HG02970 (cell line): ENCODE measurements around the gene KATNAL1.

ENCODE experiments used
- ATAC-seq: cut with Tn5 transposase; IDR thresholded peaks from one replicate; pipeline ENCODE4 v1.9.1; 2021; ENCODE audit warnings: mild to moderate bottlenecking, moderate library complexity, moderate number of reproducible peaks; ENCODE audit not compliant: unreplicated experiment, low FRiP score

Gene KATNAL1

DNA sequence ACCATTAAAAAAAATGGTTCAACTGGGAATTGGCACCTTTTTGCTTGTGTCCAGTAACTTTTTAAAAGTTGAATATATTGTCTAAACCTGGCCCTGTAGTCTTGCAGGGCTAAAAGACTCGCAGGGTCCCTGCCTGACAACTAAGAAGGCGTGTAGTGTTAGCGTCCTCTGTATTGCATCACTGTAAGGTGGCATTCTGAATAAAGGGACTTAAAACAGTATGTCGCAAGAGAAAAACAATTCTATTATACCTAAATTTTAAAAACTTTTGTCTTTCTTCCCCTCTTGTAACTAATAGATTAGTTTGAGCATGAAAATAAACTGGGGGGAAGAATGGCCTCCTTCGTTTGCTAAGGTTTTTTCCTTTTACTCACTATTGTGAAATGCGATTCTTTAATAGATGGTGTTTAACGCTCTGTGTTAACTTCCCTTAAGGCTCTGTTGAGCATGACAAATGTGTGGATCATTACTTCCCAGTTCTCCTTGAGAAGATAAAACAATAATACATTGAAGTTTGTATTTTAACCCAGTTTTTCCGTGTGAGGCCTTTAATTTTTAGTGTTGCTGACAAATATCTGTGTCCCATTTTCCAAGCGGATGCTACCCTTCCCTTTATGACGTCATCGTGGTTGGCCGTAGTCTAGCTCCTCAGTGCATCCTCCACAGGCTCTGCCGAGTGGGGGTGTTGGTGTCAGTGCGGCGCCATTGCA is 134.6 kb downstream of the KATNAL1 start:
- no peak for ATAC-seq

DNA sequence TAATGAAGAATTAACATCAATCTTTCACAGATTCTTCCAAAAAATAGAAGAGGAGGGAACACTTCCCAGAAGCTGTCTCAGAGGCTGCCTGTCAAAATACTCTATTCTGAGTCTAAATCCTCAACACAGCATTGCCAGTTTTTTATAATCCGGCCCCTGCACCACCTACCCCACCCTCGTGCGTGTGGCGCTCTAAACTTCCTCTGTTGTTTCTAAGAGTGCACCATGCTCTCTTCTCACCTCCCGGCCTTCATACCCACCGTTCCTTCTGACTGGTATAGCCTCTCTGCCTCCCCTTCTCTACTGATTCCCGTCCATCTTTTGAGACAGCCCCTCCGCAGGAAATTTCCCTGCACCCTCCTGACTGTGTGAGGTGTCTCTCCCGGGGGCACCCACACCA is 136.8 kb downstream of the KATNAL1 start:
- no peak for ATAC-seq

- no peak for ATAC-seq
These were observed 137.9 kb downstream of the KATNAL1 start for GRCh38 chr13:30169442-30169841.

DNA sequence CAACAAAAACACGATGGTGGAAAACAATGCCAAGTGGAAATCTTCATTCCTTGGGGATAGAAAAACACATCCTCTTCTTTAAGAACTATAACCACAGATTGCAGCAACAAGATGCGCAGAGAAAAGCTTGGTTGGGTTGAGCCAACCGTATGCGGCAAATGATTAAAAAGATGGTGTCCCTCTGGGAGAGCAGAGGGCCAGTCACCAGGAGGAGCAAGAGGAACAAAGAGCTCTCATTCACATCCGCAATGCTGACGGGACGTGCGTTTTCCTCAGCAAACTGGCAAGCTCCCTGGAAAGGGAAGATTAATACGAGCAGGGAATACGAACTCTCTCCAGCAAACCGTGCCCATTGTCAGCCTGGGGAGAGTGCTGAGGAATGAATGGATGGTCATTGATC is 141.6 kb downstream of the KATNAL1 start:
- ATAC-seq: no peak

DNA sequence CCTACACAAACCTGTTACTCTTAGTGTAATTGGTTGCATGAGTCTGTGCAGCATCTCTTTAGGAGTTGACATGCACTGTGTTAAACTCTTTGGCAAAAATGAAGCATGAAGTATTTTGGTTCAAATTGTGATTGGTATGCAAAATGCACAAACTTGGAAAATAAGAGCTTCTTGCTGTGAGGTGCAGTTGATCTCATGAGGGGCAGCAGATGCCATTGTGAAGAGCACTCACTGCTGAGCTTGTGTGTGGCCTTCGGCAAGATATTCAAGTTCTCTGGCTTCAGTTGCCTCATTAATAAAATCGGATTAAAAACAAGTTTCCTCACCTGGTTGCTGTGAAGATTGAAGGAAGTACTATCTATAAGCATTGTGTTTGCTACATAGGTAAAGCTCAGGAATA is 142.3 kb downstream of the KATNAL1 start:
- no peak for ATAC-seq

GRCh38 chr13:30164146-30164545 is 143.2 kb downstream of the KATNAL1 start:
- no peak for ATAC-seq

DNA sequence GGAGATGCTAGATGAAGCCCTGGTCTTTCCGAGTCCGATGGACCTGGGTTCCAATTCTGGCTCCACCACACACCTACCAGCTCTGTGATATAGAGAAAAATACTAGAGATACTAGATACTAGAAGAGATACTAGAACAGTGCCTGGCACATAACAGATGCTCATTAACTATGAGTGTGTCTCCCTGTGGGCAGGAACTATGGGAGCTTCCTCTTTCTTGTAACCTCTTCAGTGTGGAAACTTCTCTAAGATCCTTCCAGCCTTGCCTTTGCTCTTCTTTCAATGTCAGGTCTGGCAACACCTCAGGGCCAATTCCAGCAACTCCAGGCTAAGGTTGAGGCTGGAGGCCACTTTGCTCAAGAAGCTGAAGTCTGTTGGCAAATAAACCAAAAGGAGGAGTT is 143.9 kb downstream of the KATNAL1 start:
- ATAC-seq: no peak

DNA sequence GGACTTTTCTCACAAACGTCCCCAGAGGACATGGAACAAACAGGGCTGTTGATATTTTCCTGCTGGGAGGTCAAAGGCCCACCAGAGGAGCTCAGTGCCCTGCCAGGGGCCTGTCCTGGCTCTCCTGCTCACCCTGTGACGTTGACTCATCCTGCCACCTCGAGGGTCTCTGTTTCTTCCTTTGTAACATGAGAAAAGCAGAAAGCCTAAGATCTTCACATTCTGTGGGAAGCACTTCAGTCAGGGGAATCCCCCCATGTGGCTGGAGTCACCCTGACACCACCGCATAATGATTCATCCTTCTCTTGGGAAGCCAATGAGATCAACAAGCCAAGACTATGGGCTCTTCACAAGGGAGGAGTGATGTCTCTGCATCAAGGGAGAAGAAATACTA is 147.9 kb downstream of the KATNAL1 start:
- ATAC-seq: no peak

DNA sequence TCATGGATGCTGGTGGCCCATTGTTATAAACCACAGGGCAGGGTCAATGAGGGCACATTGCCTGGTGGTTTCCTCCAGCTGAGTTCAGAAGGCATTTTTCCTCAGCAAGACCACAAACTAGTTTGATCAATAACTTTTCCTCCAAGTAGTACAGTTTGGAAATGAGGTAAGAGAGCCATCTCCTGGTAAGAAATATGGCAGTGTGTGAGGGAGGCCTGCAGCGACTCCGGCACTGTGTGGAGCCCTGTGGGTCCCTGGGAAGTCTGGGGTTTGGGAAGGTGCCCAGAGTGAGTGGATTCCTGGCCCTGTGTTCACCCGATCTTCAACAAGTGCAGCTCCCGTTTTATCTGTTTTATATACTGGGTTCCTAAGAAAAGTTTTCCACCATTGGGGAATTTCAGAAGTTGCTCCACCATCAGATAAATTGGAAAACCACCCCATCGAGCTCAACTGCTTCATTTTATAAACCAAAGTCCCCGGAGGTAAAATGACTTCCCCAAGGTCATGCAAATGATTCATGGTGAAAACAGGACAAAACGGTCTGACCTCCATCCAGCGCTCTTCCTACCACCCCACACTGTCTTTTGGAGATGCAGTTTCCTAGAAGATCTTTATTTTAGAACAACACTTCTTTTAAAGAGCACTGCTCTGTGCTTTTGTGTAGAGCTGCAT is 148.4 kb downstream of the KATNAL1 start:
- no peak for ATAC-seq

DNA sequence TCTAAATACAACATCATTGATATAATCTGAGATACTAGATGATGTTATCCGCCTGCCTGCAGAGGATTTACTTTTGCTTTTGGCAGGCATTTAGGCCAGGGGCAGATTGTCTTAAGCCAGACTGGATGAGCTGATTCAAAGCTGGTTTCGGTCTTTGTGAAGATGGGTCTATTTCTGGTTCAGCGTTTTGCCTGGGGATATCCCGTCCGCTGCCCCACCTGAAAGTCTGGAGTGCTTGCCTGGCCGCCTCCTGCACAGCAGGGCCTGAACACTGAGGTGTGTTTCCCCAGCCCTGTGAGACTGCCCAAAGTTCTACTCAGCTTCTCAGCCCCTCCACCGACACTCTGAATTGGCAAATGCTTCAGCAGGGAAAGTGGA is 149.7 kb downstream of the KATNAL1 start:
- ATAC-seq: no peak

DNA sequence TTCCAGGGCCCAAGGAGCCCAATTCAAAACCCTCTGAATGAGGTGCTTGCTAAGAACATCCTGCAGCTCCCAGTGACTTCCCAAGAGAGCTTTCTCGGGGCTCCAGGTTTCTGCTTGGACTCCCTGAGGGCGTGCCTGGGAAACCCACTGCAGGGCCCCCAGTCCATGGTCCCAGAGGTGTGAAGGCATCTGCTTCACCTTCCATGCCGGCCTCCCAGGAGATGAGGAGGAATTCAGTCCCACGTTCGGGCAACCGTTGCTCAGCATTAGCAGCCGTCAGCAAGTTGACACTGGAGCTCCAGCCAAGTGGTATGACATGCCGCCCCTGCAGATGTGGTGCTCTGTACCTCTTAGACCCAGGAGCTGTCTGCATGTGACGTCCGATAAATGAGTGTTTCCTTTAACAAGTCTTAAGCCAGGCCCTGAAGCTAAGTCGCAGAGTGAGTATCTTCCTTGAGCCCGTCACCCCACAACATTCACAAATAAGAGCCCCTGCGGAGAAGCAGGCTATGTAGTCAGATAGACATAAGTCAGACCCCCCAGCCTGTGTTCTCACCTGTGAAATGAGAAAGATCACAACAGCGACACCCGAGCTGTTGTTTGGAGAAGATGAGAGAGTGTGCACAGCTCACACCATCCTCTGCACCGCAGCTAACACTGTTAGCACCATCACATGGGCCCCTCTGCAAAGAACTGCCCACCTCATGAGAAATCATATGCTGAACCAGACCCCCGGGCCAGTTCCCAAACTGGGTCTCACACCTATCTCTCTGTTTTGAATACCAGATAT is 150.3 kb downstream of the KATNAL1 start:
- no peak for ATAC-seq

- no peak for ATAC-seq
These were observed 151.1 kb downstream of the KATNAL1 start for GRCh38 chr13:30156270-30156669.

- no peak for ATAC-seq
These were observed 152.4 kb downstream of the KATNAL1 start for GRCh38 chr13:30154931-30155330.

GRCh38 chr13:30154531-30154930 is 152.8 kb downstream of the KATNAL1 start:
- ATAC-seq: no peak

DNA sequence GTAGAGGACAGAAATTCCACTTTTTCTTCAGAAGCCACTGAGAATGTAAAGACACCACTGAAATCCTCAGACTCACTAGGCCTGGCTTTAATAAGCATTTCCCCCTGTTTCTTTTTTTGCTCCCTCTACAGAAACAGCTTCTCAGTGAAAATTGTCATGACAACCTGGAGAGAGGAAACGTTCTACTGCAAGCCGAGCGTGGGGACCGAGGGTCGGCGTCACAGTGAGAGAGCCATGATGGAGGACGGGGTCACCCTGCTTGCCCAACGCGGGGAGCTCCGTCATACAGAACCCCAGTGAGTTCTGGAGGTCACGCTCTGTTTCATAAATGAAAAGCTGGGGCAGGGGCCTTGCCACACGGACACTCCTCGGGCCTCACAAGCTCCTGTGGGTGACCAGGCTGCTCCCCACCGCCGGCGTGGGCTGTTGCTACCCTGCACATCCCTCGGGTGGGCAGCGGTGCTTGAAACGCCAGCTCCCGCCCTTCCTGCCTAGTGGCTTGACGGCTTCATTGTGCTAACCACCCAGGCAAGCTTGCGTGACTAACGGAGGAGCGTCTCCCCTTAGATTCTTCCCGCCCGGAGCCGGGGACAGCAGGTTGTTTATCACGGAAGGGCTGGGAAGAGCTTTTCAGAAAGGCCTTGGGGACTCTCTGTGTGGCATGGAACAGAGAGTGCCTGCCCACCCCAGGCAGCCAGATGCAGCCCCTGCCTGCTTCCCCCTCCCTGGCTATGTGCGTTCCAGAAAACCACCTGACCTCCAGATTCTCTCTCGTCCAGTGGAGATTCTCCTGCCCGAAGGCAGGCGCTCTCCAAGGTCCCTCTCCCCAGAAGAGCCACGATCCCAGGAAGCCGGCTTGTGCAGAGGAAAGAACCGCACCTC is 153.6 kb downstream of the KATNAL1 start:
- ATAC-seq: no peak
